HL-60 (cell line): ENCODE results near the gene CSNK1A1L.

Experiments used
- DNase-seq, 2 experiments: peaks; one replicate each; pipeline ENCODE4 v3.0.0-alpha.2; 2010 to 2020; ENCODE audit warnings: low read depth in 1 of 2, low spot score in 1 of 2
- H3K27ac ChIP-seq: fragments of 250-450 bp; sonication (Bioruptor Pico); replicated peaks from 2 replicates; pipeline ENCODE4 v1.5.1; 2020; ENCODE audit warnings: mild to moderate bottlenecking, moderate library complexity
- H3K27me3 ChIP-seq: fragments of 250-450 bp; sonication (Bioruptor Pico); 2 replicates; pipeline ENCODE4 v1.5.1; 2021; ENCODE audit warnings: mild to moderate bottlenecking, moderate library complexity; ENCODE audit not compliant: insufficient read depth, poor library complexity, severe bottlenecking
- H3K4me3 ChIP-seq: replicated peaks from 2 replicates; pipeline ENCODE4 v1.5.1; 2011; ENCODE audit warnings: mild to moderate bottlenecking, control low read depth, low read length; ENCODE audit not compliant: insufficient read depth
- GABPA ChIP-seq: IDR thresholded peaks from 2 replicates; pipeline ENCODE4 v1.6.1; 2012; ENCODE audit warnings: low read depth
- POLR2AphosphoS5 ChIP-seq: IDR thresholded peaks from 2 replicates; pipeline ENCODE4 v1.6.1; 2012; ENCODE audit warnings: low read depth
- SPI1 ChIP-seq: IDR thresholded peaks from 2 replicates; pipeline ENCODE4 v1.6.1; 2012; ENCODE audit warnings: low read depth, mild to moderate bottlenecking, borderline replicate concordance
- TF ChIP-seq, protein P1 (sequence below): IDR thresholded peaks from one replicate; pipeline ENCODE4 v1.5.1; 2011; ENCODE audit warnings: low read length, control low read depth, inconsistent platforms; ENCODE audit not compliant: insufficient read depth
- TF ChIP-seq, protein P2 (sequence below): IDR thresholded peaks from 2 replicates; pipeline ENCODE4 v1.6.1; 2012; ENCODE audit warnings: low read depth; ENCODE audit not compliant: insufficient replicate concordance

The CSNK1A1L gene

DNA sequence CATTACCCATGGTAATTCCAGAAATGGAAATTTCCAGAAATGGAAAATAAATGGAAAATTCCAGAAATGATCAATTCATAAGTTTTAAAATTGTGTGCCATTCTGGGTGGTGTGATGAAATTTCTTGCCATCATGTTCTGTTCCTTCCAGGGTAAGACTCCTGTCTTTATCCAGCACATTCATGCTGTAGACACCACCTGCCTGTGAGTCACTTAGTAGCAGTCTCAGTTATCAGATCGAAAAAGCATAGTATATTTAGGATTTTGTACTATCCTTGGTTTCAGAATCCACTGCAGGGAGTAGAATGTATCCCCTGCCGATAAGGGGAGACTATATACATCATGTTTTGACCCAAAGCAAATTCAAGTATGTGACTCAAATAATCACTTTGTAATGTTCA, 26.7 kb upstream of the CSNK1A1L start:
- Histone ChIP-seq H3K27ac (no peak overlapping the region), H3K27me3 (no peaks in the 10 kb centered on the region), H3K4me3 (no peak overlapping the region)
- TF ChIP-seq, protein P1, sequence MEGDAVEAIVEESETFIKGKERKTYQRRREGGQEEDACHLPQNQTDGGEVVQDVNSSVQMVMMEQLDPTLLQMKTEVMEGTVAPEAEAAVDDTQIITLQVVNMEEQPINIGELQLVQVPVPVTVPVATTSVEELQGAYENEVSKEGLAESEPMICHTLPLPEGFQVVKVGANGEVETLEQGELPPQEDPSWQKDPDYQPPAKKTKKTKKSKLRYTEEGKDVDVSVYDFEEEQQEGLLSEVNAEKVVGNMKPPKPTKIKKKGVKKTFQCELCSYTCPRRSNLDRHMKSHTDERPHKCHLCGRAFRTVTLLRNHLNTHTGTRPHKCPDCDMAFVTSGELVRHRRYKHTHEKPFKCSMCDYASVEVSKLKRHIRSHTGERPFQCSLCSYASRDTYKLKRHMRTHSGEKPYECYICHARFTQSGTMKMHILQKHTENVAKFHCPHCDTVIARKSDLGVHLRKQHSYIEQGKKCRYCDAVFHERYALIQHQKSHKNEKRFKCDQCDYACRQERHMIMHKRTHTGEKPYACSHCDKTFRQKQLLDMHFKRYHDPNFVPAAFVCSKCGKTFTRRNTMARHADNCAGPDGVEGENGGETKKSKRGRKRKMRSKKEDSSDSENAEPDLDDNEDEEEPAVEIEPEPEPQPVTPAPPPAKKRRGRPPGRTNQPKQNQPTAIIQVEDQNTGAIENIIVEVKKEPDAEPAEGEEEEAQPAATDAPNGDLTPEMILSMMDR: no peak
- DNase-seq: no peak

DNA sequence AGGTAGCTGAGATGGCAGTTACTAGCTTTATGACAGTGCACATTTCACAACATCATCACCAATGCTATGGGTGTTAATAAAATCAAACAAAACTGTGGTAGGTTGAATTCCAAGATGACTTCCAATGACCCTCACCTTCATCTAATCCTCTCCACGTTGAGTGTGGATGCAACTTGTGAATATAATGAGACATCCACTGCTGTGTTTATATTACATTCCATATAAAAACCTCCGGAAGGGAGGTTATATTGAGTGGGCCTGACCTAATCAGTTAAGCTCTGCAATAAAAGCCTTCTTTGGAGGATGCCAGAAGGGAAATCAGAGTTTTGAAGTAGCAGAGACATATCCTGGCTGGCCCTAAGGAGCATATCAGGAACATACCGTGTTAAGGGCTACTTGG, 25.6 kb upstream of the CSNK1A1L start:
- DNase-seq: no peak
- no peak overlapping the region for H3K27ac ChIP-seq
- no peak overlapping the region for H3K4me3 ChIP-seq
- TF ChIP-seq, protein P2, sequence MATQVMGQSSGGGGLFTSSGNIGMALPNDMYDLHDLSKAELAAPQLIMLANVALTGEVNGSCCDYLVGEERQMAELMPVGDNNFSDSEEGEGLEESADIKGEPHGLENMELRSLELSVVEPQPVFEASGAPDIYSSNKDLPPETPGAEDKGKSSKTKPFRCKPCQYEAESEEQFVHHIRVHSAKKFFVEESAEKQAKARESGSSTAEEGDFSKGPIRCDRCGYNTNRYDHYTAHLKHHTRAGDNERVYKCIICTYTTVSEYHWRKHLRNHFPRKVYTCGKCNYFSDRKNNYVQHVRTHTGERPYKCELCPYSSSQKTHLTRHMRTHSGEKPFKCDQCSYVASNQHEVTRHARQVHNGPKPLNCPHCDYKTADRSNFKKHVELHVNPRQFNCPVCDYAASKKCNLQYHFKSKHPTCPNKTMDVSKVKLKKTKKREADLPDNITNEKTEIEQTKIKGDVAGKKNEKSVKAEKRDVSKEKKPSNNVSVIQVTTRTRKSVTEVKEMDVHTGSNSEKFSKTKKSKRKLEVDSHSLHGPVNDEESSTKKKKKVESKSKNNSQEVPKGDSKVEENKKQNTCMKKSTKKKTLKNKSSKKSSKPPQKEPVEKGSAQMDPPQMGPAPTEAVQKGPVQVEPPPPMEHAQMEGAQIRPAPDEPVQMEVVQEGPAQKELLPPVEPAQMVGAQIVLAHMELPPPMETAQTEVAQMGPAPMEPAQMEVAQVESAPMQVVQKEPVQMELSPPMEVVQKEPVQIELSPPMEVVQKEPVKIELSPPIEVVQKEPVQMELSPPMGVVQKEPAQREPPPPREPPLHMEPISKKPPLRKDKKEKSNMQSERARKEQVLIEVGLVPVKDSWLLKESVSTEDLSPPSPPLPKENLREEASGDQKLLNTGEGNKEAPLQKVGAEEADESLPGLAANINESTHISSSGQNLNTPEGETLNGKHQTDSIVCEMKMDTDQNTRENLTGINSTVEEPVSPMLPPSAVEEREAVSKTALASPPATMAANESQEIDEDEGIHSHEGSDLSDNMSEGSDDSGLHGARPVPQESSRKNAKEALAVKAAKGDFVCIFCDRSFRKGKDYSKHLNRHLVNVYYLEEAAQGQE: no peak
- TF ChIP-seq, protein P1: no peak
- no peak for TF ChIP-seq POLR2AphosphoS5
- TF ChIP-seq GABPA: no peak
- TF ChIP-seq SPI1: no peak
- H3K27me3 ChIP-seq: no peaks in the 10 kb centered on the region

- H3K27me3 ChIP-seq: no peaks in the 10 kb centered on the region
- no peak for DNase-seq
- H3K27ac ChIP-seq: no peak overlapping the region
- no peak for TF ChIP-seq SPI1
- no peak for TF ChIP-seq GABPA
- no peak for TF ChIP-seq POLR2AphosphoS5
- TF ChIP-seq, protein P2: no peak
- TF ChIP-seq, protein P1: no peak
- H3K4me3 ChIP-seq: no peak overlapping the region
Observed at GRCh38 chr13:37129866-37130265, 24.4 kb upstream of the CSNK1A1L start.

- Histone ChIP-seq H3K27me3 (no peaks in the 10 kb centered on the region), H3K27ac (no peak overlapping the region), H3K4me3 (no peak overlapping the region)
- no peak for DNase-seq
- TF ChIP-seq POLR2AphosphoS5: no peak
Observed at GRCh38 chr13:37127691-37128241, 22.3 kb upstream of the CSNK1A1L start.
